Calu3 (cell line): ENCODE results near the gene LGR6. TPM values are rescaled to one million over a fixed set of nuclear protein-coding genes. Genes with fewer than 3 reads are reported as not detected.
A peak's percentile ranks its signal among the peaks of the same experiment; 100 is the strongest.

Source experiments
- BruUV-seq: library from RNA; stranded (reverse); fragments of 400-500 nt; replicated peaks from 2 replicates; lab custom pipeline; 2021; lab: Mats Ljungman, UMichigan
- CTCF ChIA-PET: fragments of 300-600 bp; sonication (Branson Sonifier 250); formaldehyde crosslinking; loops from one replicate; lab custom pipeline; 2022; ENCODE audit warnings: antibody characterized with exemption; lab: Charles Lee
- DNase-seq: peaks from one replicate; pipeline ENCODE4 v3.0.0; 2022
- H3K27ac Mint-ChIP-seq: one replicate; pipeline ENCODE4 v1.8.0; 2022; ENCODE audit warnings: mixed read lengths; ENCODE audit not compliant: unreplicated experiment
- H3K27me3 Mint-ChIP-seq: one replicate; pipeline ENCODE4 v1.8.0; 2022; ENCODE audit warnings: mixed read lengths; ENCODE audit not compliant: unreplicated experiment
- H3K36me3 Mint-ChIP-seq: one replicate; pipeline ENCODE4 v1.8.0; 2022; ENCODE audit warnings: mild to moderate bottlenecking, moderate library complexity, mixed read lengths; ENCODE audit not compliant: insufficient read depth, unreplicated experiment
- H3K4me1 Mint-ChIP-seq: one replicate; pipeline ENCODE4 v1.8.0; 2022; ENCODE audit warnings: mild to moderate bottlenecking, low read depth, mixed read lengths; ENCODE audit not compliant: unreplicated experiment
- H3K4me3 Mint-ChIP-seq: one replicate; pipeline ENCODE4 v1.8.0; 2022; ENCODE audit warnings: mild to moderate bottlenecking, low read depth, moderate library complexity, mixed read lengths; ENCODE audit not compliant: unreplicated experiment
- H3K9me3 Mint-ChIP-seq: one replicate; pipeline ENCODE4 v1.8.0; 2022; ENCODE audit warnings: low read depth, mixed read lengths; ENCODE audit not compliant: unreplicated experiment
- intact Hi-C: fragments of 100-400 bp; cut with micrococcal nuclease; formaldehyde crosslinking; loops from one replicate; pipeline ENCODE4 v1.10.0; 2022; ENCODE audit not compliant: unreplicated experiment
- total RNA-seq: library from RNA; stranded (reverse); gene quantifications from 2 replicates; pipeline ENCODE4 v1.2.3, GENCODE V29; 2022
- TF ChIP-seq, protein P1 (sequence below): fragments of 200-600 bp; IDR thresholded peaks from one replicate; pipeline ENCODE4 v1.8.0; 2022; ENCODE audit warnings: antibody characterized with exemption; ENCODE audit not compliant: unreplicated experiment

The LGR6 gene
- total RNA-seq, 1 experiment from 2014 or later = not detected

DNA sequence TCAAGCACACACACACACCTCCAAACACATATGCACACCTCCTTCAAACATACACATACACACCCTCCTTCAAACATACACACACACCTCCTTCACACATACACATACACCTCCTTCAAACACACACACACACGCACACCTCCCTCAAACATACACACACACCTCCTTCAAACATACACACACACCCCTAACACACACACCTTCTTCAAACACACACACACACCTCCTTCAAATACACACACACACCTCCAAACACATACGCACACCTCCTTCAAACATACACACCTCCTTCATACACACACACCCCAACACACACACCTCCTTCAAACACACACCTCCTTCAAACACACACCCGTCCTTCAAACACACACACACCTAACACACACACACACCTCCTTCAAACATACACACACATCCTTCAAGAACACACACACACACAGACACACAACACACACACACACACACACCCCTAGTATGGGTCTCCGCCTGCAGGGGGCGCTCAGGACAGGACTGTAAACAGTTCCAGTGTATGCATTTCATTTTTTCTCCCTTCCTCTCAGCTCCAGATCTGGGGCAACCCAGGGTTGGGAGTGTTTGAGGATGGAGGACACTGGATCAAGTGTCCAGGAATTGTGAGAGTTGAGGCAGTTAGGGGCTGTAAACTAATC is 12.1 kb downstream of the LGR6 start:
- Mint-ChIP-seq H3K36me3 (no peaks in the 10 kb centered on the region), H3K4me1 (peaks cover 6% of the 10 kb centered on the region), H3K4me3 (no peak overlapping the region), H3K9me3 (no peaks in the 10 kb centered on the region), H3K27me3 (peaks cover 25% of the 10 kb centered on the region), H3K27ac (no peak overlapping the region)
- intact Hi-C loops = no loop called here
- BruUV-seq = no TSS peak
- TF ChIP-seq, protein P1, sequence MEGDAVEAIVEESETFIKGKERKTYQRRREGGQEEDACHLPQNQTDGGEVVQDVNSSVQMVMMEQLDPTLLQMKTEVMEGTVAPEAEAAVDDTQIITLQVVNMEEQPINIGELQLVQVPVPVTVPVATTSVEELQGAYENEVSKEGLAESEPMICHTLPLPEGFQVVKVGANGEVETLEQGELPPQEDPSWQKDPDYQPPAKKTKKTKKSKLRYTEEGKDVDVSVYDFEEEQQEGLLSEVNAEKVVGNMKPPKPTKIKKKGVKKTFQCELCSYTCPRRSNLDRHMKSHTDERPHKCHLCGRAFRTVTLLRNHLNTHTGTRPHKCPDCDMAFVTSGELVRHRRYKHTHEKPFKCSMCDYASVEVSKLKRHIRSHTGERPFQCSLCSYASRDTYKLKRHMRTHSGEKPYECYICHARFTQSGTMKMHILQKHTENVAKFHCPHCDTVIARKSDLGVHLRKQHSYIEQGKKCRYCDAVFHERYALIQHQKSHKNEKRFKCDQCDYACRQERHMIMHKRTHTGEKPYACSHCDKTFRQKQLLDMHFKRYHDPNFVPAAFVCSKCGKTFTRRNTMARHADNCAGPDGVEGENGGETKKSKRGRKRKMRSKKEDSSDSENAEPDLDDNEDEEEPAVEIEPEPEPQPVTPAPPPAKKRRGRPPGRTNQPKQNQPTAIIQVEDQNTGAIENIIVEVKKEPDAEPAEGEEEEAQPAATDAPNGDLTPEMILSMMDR = no peak
- no peak for DNase-seq
- CTCF ChIA-PET = interaction anchor here (0.6 kb wide), 1 partner anchor 25 kb away, joined by 3 read pairs; no protein-coding TSS in a partner anchor

DNA sequence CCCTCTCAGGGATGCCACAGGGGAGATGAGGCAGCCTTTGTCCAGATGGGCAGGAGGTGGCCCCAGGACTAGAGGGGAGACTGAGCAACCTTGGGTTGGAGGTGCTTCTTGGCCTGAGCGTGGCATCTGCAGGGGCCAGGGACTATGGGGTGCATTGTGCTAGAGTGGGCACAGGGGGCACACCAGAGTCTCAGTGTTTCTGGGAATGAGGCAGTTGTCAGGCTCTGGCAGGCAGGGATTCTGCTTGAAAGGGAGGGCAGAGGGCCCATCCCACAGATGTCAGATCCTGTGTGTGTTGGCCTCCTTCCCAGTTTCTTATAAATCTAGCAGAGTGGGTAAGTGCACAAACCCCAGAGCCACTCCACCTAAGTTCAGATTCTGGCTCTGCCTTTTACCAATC is 13.7 kb downstream of the LGR6 start:
- no peaks in the 10 kb centered on the region for H3K9me3 Mint-ChIP-seq
- no peaks in the 10 kb centered on the region for H3K36me3 Mint-ChIP-seq
- no TSS peak for BruUV-seq
- peaks cover 40% of the 10 kb centered on the region for H3K27me3 Mint-ChIP-seq
- intact Hi-C loops = no loop called here
- H3K4me1 Mint-ChIP-seq = no peaks in the 10 kb centered on the region
- no peak overlapping the region for H3K4me3 Mint-ChIP-seq
- DNase-seq = no peak
- CTCF ChIA-PET = no interaction called here
- TF ChIP-seq, protein P1 = no peak
- H3K27ac Mint-ChIP-seq = no peak overlapping the region

DNA sequence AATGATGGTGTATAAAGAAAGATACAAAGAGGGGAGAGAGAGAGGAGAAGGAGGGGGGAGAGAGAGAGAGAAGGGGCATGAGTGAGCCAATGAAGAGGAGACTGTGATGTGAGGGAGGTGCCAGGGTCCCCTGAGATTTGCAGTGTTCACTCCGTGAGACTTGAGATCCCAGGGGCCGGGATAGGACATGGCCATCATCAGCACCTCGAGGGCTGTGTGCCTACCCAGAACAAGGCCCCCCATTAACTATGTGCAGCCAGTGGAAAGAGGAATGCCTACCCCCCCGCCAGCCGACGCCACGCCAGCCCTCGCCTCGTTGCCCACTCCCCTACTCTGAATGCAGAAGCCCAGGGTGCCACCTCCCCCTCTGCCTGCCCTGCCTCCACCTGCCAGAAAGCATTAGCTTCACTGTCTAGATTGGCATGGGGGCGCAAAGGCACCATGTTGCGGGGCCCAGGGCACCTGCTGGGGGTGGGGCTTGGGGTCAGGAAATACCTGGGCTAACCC is 14.8 kb downstream of the LGR6 start:
- no peaks in the 10 kb centered on the region for H3K36me3 Mint-ChIP-seq
- TF ChIP-seq, protein P1 = no peak
- CTCF ChIA-PET = no interaction called here
- no peak overlapping the region for H3K27ac Mint-ChIP-seq
- peaks cover 51% of the 10 kb centered on the region for H3K27me3 Mint-ChIP-seq
- no peaks in the 10 kb centered on the region for H3K9me3 Mint-ChIP-seq
- intact Hi-C loops = no loop called here
- BruUV-seq = no TSS peak
- DNase-seq = no peak
- H3K4me1 Mint-ChIP-seq = peaks cover under 1% of the 10 kb centered on the region
- no peak overlapping the region for H3K4me3 Mint-ChIP-seq

DNA sequence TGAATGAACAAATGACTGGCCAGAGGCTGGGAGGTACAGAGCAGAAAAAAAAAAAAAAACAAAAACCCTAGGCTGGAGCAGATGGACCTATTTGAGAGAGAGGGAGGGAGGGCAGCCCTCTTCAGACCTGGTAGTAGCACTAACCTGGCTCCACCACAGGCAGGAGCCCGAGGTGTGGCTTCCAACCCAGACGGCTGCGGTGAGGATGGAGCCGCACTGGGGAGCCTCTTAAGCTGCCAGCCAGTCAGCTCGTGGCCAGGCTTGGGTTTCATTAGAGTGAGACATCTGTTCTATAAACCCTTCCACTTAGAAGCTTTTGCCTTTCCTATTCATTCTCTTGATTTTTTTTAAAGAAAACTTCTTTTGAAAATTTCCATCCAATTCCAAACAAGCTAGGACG is 16.8 kb downstream of the LGR6 start:
- Mint-ChIP-seq H3K4me1 (peaks cover 8% of the 10 kb centered on the region), H3K36me3 (no peaks in the 10 kb centered on the region), H3K27me3 (peaks cover 71% of the 10 kb centered on the region), H3K9me3 (no peaks in the 10 kb centered on the region), H3K4me3 (no peak overlapping the region), H3K27ac (no peak overlapping the region)
- CTCF ChIA-PET = interaction anchor here (0.6 to 0.7 kb wide), 4 partner anchors 16 to 124 kb away, joined by 3 to 5 read pairs (median 4); partner anchors contain the start of gene LGR6
- TF ChIP-seq, protein P1 = no peak
- no TSS peak for BruUV-seq
- intact Hi-C loops = no loop called here
- peak; percentile 54 for DNase-seq
